ENCODE measurements around the gene MYO5B. TPM values are rescaled to one million over a fixed set of nuclear protein-coding genes. Genes with fewer than 3 reads are reported as not detected.

MYO5B gene
- total RNA-seq = 27.9 TPM

GRCh38 chr18:50194631-50195532 lies at the start of gene MYO5B:
Gene MYO5B (minus strand): TSS chr18:50195147. CDS start chr18:50194793, 354 bp downstream.

GRCh38 chr18:49813319-49814146 lies 381.4 kb downstream of the MYO5B start, which contains the start of gene ACAA2:
Gene ACAA2 (minus strand): TSS chr18:49813533. CDS start chr18:49813484, 49 bp downstream.

Small RNA genes lying within 50 kb of the gene (small RNA-seq; reads per million reads assigned to genes)
- gene RF00019 (ENCODE audit: low replicate concordance) = not detected
- not detected for gene RF00283 (ENCODE audit: low replicate concordance)
- gene RN7SL310P (ENCODE audit: low replicate concordance) = not detected
- not detected for gene RNA5SP457 (ENCODE audit: low replicate concordance)
- gene SCARNA17 (ENCODE audit: low replicate concordance) = not detected

Other genes starting within 250 kb of the MYO5B start
- 1.1 TPM for gene CFAP53, start 71.3 kb upstream of the MYO5B start, total RNA-seq
- 67.2 TPM for gene MBD1, start 86.4 kb upstream of the MYO5B start, total RNA-seq
- gene CXXC1, start 92.5 kb upstream of the MYO5B start, total RNA-seq = 64.0 TPM
- gene SKA1, start 179.9 kb upstream of the MYO5B start, total RNA-seq = 3.3 TPM